Heart right ventricle (tissue), 16 donors: ENCODE data around the gene NSMCE3. TPM values are rescaled to one million over a fixed set of nuclear protein-coding genes. Genes with fewer than 3 reads are reported as not detected.

Experiments used
- ATAC-seq, 8 donors: fragments of 200-7000 bp; cut with Tn5 transposase; one replicate each; pipeline ENCODE4 v1.9.1; 2020; ENCODE audit warnings: mild to moderate bottlenecking in 8 of 8, moderate library complexity in 8 of 8, moderate number of reproducible peaks in 1 of 8
- DNase-seq, 2 donors: peaks; one replicate each; pipeline ENCODE4 v3.0.0-alpha.2; 2020
- H3K27ac ChIP-seq, 10 donors: fragments of 200-600 bp; sonication (generic) in 2 of 10; one replicate each; pipeline versions ENCODE4 v1.5.0 to v1.8.0; 2020 to 2022; ENCODE audit warnings: mild to moderate bottlenecking in 3 of 10
- H3K27me3 ChIP-seq, 7 donors: fragments of 200-600 bp; one replicate each; pipeline ENCODE4 v1.8.0; 2021 to 2022; ENCODE audit warnings: mild to moderate bottlenecking in 2 of 7
- H3K36me3 ChIP-seq, 9 donors: fragments of 200-600 bp; sonication (generic) in 1 of 9; one replicate each; pipeline versions ENCODE4 v1.5.0 to v1.8.0; 2020 to 2022; ENCODE audit warnings: mild to moderate bottlenecking in 2 of 9
- H3K4me1 ChIP-seq, 9 donors: fragments of 200-600 bp; sonication (generic) in 1 of 9; one replicate each; pipeline versions ENCODE4 v1.5.0 to v1.8.0; 2020 to 2022; ENCODE audit warnings: mild to moderate bottlenecking in 4 of 9
- H3K4me3 ChIP-seq, 10 donors: fragments of 200-600 bp; sonication (generic) in 2 of 10; one replicate each; pipeline versions ENCODE4 v1.5.0 to v1.8.0; 2020 to 2022; ENCODE audit warnings: mild to moderate bottlenecking in 7 of 10, moderate library complexity in 2 of 10
- H3K9me3 ChIP-seq, 11 donors: fragments of 200-600 bp in 10 of 11; sonication (generic) in 2 of 11; one replicate each; pipeline versions ENCODE4 v1.5.0 to v1.8.0; 2013 to 2022; ENCODE audit warnings: mild to moderate bottlenecking in 2 of 11, control low read depth in 1 of 11, moderate library complexity in 1 of 11
- WGBS, 2 donors: extraction: QIAGEN DNeasy Blood & Tissue Kit; methylation state at CpG; one replicate each; pipeline ENCODE4 v1.1.7; 2013; ENCODE audit warnings: inconsistent platforms in 1 of 2; 5-methylcytosine and 5-hydroxymethylcytosine counted together
- intact Hi-C, 10 donors: fragments of 100-400 bp; cut with DNase I; formaldehyde crosslinking; loops; one replicate each; pipeline versions ENCODE4 v1.11.1 to v1.14.2; 2022
- polyA plus RNA-seq, 2 donors: library from polyadenylated mRNA; stranded (reverse); fragments of 200-250 nt; gene quantifications; one replicate each; pipeline ENCODE4 v1.2.3, GENCODE V29; 2013
- total RNA-seq, 10 donors: library from RNA; stranded (reverse); fragmentation: NEBNext Ultra II Directional in 3 of 10; extraction: Animal tissue kit (Norgen Biotek cat#: 25700) in 3 of 10; gene quantifications; one replicate each; pipeline versions ENCODE4 v1.2.1 to v1.2.4, GENCODE V29; 2021 to 2023
- TF ChIP-seq, protein P1 (sequence below), 9 donors: fragments of 200-600 bp; sonication (generic) in 2 of 9; IDR thresholded peaks; one replicate each; pipeline versions ENCODE4 v1.5.0 to v1.8.0; 2021 to 2022; ENCODE audit warnings: antibody characterized with exemption in 9 of 9, mild to moderate bottlenecking in 5 of 9, moderate library complexity in 1 of 9
- donor health status: Arrhythmogenic right ventricular cardiomyopathy.
- donor health status: ischemic (EF 13 %, LVEDD 7.1; RV severe dilation, severe dysfunction).
- donor health status: healthy with polysubstance abuse.
- donor health status: DM: no; HTN: yes; CAD: no.
- donor health status: DM: no; HTN: no; CAD: no.
- donor health status: ischemic (EF 25% LVEDD 6.9; RV normal size, moderate dysfunction).
- donor health status: ischemic (EF 25% LVEDD 5.7; RV mildly dilated, moderate dysfunction).
- donor health status: healthy.
- donor health status: DM: yes; HTN: yes; CAD: no.
- donor health status: Ischemic cardiomyopathy.
- donor health status: ischemic (EF 35%, LVEDD 5.7; RV mildly dilated, moderate dysfunction).
- donor health status: nonischemic (EF 11% LVEDD 7.7; RV severe dilation, severe dysfunction).
- donor health status: DM: yes; HTN: yes; CAD: no.
- donor health status: PGD.
- donor health status: ischemic (EF 29% LVEDD 5.4; RV normal size, mild dysfunction).
- donor health status: nonischemic (EF 23%, LVEDD 6.1; RV moderate dilation, normal function).

NSMCE3 gene
- total and polyA plus RNA-seq, 12 donors = 5.0 to 9.2 (median 6.4) TPM

DNA sequence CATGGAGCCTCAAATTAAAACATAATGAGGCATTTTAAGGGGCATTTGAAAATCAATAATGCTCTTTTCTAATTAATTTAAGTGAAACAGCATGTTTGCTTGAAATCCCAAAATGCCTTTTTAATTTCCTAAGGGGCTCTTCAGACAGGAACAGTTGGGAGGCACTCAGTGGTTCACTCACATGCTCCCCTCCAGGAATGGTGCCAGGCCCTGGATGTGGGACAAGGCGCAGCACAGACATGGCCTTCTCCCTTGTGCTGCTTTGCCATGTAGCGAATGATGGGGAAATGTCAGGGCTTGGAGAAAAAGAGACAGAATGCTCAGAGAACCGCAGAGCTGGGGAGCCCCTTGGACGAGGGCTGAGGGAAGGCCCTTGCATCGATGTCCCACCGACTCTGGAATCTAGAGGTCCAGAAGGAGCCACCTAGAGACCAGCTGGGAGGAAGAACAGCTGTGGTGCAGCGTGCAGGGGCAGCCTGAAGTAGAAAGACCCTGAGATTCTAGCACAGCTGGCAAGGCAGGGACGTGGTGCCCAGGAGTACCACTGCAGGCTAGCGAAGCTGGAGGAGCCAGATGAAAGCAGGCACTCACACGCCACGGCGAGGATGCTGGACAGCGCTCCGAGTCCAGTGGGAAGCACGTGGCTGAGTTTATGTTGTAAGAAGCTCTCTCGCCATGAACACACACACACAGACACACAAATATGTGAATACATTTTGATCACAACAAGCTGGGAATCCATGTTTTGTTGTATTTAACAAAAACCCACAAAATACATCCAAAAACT is 27.0 kb downstream of the NSMCE3 start:
- TF ChIP-seq, protein P1, sequence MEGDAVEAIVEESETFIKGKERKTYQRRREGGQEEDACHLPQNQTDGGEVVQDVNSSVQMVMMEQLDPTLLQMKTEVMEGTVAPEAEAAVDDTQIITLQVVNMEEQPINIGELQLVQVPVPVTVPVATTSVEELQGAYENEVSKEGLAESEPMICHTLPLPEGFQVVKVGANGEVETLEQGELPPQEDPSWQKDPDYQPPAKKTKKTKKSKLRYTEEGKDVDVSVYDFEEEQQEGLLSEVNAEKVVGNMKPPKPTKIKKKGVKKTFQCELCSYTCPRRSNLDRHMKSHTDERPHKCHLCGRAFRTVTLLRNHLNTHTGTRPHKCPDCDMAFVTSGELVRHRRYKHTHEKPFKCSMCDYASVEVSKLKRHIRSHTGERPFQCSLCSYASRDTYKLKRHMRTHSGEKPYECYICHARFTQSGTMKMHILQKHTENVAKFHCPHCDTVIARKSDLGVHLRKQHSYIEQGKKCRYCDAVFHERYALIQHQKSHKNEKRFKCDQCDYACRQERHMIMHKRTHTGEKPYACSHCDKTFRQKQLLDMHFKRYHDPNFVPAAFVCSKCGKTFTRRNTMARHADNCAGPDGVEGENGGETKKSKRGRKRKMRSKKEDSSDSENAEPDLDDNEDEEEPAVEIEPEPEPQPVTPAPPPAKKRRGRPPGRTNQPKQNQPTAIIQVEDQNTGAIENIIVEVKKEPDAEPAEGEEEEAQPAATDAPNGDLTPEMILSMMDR (IDR thresholded peaks at IDR 0.05) = no peak
- H3K4me3 ChIP-seq = no peak overlapping the region

DNA sequence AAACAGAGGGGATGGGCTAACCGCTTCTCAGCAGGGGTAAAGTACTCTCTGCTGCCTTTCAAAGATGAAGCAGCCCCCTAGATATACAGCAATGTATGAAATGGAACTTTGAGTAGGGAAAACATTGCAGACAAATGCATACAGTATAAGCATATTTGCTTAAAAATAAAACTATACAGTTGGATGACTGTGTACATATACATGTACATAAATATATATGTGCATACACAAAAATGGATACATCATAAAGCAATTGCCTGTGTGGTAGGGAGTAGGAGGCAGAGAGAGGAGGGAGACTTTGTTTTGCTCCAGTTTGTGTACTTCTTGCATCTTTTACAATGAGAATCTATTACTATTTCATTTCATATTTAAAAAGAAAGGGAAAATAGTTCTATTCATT is 28.4 kb downstream of the NSMCE3 start:
- Histone ChIP-seq H3K4me3 (no peak overlapping the region), H3K36me3 (no peaks in the 10 kb centered on the region), H3K27me3 (peaks cover 0 to 21% (median 6%) of the 10 kb centered on the region in 7 donors), H3K4me1 (no peaks in the 10 kb centered on the region), H3K9me3 (no peaks in the 10 kb centered on the region), H3K27ac (no peak overlapping the region)
- ATAC-seq (no peak), DNase-seq (no peak)
- WGBS, 2 donors = 79 to 93% methylated on average over 1 of the region's 1 CpG
- TF ChIP-seq, protein P1 (IDR thresholded peaks at IDR 0.05) = no peak
- intact Hi-C loops = no loop called here

More for the DNA sequence above, 27.0 kb downstream of the NSMCE3 start:
- H3K27me3 ChIP-seq = peaks cover 0 to 21% (median 6%) of the 10 kb centered on the region in 7 donors
- H3K4me1 ChIP-seq = no peaks in the 10 kb centered on the region
- DNase-seq = no peak
- no peaks in the 10 kb centered on the region for H3K9me3 ChIP-seq
- no peak overlapping the region for H3K27ac ChIP-seq
- intact Hi-C loops = no loop called here
- WGBS, 2 donors = 56 to 62% methylated on average over 16 of the region's 16 CpGs
- H3K36me3 ChIP-seq = no peaks in the 10 kb centered on the region
- ATAC-seq = no peak

DNA sequence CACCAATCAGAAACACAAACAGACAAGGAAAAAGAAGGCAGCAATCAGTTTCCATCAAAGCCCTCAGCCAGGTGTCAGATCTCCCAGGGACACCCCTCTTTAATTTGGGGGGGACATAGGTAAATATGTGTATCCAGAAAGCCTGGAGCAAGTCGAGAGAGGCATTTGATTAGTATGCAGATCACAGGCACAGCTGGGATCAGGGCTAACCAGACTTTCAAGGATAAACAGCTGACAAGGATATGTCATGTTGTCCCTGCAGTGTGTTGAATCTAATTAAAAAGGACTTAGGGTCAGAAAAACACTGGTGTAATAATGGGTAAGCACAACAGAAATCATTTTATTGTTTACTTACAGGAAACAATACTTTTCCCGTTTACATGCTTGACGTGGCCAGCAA is 30.2 kb downstream of the NSMCE3 start:
- TF ChIP-seq, protein P1 (IDR thresholded peaks at IDR 0.05) = no peak
- Histone ChIP-seq H3K9me3 (peaks cover 0 to 15% (median 10%) of the 10 kb centered on the region in 11 donors), H3K4me3 (no peak overlapping the region), H3K27me3 (peaks cover 0 to 19% (median 6%) of the 10 kb centered on the region in 7 donors), H3K4me1 (no peaks in the 10 kb centered on the region), H3K36me3 (no peaks in the 10 kb centered on the region), H3K27ac (no peak overlapping the region)
- DNase-seq (no peak), ATAC-seq (no peak)
- WGBS, 2 donors = 41% methylated on average over 3 of the region's 3 CpGs
- intact Hi-C loops = loop anchor here in 1 of 10 donors (10.0 kb wide), 1 partner anchor 55 kb away; no protein-coding TSS in a partner anchor

DNA sequence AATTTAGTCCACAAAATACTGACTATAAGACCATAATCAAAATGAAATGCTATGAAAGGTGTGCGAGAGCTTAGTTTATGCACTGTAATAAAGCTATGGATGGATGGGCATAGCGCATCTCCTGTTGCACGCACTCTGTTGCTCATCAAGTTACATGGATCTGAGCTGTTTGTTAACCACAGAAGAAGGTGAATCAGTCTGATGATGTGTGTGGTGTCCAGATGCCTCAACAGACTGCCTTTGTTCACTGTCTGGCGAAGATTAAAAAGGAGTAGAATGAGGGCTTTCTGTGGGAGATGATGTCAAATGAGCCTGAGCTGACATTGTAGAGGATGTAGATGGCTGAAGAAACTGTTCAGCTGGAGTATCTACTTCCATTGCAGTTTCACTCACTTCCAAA is 36.1 kb downstream of the NSMCE3 start:
- TF ChIP-seq, protein P1 (IDR thresholded peaks at IDR 0.05) = no peak
- no peak overlapping the region for H3K27ac ChIP-seq
- H3K36me3 ChIP-seq = no peaks in the 10 kb centered on the region
- peaks cover 0 to 15% (median 10%) of the 10 kb centered on the region in 11 donors for H3K9me3 ChIP-seq
- H3K4me3 ChIP-seq = no peak overlapping the region
- DNase-seq (no peak), ATAC-seq (no peak)
- 92 to 93% methylated on average over 4 of the region's 4 CpGs for WGBS, 2 donors
- intact Hi-C loops = loop anchor here in 1 of 10 donors (10.0 kb wide), 1 partner anchor 61 kb away; no protein-coding TSS in a partner anchor
- peaks cover 0 to 11% (median 5%) of the 10 kb centered on the region in 7 donors for H3K27me3 ChIP-seq
- no peaks in the 10 kb centered on the region for H3K4me1 ChIP-seq
